ENCODE results near the gene PLCD1.
"Not testable (repeated sequence)": the region's sequence is repeated elsewhere in the genome, so short reads cannot be mapped to it uniquely, and the experiment has no call there.

The PLCD1 gene

DNA sequence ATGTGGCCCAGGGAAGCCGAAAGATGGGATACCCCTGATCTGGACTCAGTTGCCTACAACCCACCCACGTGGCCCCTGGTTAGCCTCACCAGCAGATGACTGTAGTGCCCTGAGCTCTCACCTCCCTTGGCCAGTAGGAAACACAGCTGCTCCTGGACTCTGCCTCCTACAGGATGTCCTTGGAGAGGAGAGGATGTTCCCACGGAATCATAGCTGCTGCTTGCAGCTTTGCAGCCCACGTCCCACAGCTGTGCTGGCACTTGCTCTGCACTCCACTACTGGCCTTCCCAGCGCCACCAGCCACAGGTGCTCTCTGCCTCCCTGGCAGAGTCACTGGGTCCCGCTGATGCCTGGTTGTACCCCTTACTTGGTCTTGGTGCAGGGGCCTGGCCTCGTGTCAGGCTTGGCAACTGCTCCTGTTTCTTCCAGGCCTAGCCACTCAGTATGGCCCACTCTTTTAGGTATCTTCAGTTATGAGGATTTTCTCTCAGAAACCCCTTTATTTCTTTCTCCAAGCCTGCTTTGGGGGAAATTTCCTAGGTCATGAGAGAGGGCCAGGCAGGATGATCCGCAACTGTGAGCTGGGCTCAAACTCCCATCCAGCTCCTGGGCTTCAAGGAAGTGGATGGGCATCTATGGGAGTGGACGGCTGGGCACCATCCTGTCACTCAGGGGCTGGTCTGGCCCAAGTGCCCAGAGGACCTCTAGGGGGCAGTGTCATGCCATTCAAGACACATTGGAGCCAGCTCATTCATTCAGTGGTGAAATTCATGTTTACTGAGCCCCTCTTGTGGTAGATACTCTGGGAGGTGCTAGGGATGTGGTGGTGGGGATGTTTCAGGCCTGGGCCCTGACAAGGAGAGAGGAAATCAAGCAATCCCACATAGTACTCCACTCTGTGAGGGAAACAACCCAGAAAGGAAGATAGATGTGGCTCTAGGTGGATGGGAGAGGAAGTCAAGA, 55.0 kb downstream of the PLCD1 start:
- H3K4me3 ChIP-seq (replicated peaks; ENCODE audit: low read depth, low read length), result no peak overlapping the region
- no peak for DNase-seq (ENCODE audit: extremely low read depth, insufficient read length)
- H3K36me3 ChIP-seq (ENCODE audit: control insufficient read depth, insufficient read depth, low read length), result no peaks in the 10 kb centered on the region
- H3K27me3 ChIP-seq (replicated peaks; ENCODE audit: control insufficient read depth, insufficient read depth, low read length), result no peaks in the 10 kb centered on the region
- TF ChIP-seq, protein P1, sequence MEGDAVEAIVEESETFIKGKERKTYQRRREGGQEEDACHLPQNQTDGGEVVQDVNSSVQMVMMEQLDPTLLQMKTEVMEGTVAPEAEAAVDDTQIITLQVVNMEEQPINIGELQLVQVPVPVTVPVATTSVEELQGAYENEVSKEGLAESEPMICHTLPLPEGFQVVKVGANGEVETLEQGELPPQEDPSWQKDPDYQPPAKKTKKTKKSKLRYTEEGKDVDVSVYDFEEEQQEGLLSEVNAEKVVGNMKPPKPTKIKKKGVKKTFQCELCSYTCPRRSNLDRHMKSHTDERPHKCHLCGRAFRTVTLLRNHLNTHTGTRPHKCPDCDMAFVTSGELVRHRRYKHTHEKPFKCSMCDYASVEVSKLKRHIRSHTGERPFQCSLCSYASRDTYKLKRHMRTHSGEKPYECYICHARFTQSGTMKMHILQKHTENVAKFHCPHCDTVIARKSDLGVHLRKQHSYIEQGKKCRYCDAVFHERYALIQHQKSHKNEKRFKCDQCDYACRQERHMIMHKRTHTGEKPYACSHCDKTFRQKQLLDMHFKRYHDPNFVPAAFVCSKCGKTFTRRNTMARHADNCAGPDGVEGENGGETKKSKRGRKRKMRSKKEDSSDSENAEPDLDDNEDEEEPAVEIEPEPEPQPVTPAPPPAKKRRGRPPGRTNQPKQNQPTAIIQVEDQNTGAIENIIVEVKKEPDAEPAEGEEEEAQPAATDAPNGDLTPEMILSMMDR (IDR thresholded peaks at IDR 0.05; ENCODE audit: insufficient read depth, low read length, poor library complexity, severe bottlenecking), result peak; percentile 91

DNA sequence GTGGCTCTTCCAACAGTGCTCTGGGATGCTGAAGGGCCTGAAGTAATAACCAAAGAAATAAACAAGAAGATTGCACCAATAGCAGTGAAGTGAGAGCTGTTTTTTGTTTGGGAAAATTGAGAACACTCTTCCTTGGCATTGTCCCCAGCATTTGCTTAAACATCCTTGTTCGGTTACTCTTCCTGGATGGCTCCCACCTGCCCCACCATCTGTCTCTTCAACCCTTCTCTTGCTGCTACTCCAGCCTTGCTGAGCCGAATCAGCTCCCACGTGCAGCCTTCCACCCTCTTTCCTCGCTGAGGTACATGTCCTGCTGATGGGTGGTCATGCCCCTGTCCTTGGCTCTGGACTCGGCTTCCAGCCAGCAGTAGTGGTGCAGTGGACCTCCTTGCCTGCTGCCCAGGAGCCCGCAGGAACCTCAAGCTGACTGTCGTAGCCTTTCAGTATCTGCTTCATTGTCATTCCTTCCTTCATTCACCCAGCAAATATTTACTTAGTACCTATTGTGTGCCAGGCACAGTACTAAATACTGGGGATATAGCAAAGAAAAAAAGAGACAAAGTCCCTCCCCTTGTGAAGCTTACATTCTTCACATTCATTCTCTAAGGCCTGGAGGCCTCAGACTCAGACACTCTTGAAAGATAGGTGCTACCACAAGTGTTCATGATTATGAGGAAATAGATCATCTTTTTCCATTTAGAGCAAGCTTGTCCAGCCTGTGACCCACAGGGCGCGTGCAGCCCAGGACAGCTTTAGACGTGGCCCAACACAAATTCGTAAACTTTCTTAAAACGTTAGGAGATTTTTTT, 56.0 kb downstream of the PLCD1 start:
- TF ChIP-seq, protein P1 (IDR thresholded peaks at IDR 0.05; ENCODE audit: insufficient read depth, low read length, poor library complexity, severe bottlenecking), result no peak
- DNase-seq (ENCODE audit: extremely low read depth, insufficient read length), result no peak
- Histone ChIP-seq H3K36me3 (ENCODE audit: control insufficient read depth, insufficient read depth, low read length) (no peaks in the 10 kb centered on the region), H3K27me3 (replicated peaks; ENCODE audit: control insufficient read depth, insufficient read depth, low read length) (no peaks in the 10 kb centered on the region), H3K4me3 (replicated peaks; ENCODE audit: low read depth, low read length) (no peak overlapping the region)

DNA sequence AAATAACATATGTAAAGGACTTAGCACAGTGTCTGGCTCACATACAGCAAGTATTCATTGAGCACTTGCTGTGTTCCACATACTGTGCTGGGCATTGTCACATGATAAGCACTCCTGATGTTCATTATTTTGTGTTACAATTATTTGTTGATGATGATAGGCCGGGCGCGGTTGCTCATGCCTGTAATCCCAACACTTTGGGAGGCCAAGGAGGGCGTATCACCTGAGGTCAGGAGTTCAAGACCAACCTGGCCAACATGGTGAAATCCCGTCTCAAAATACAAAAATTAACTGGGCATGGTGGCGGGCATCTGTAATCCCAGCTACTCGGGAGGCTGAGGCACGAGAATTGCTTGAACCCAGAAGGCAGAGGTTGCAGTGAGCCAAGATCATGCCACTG, 57.4 kb downstream of the PLCD1 start:
- not testable (repeated sequence) for H3K4me3 ChIP-seq (replicated peaks; ENCODE audit: low read depth, low read length); DNase-seq (ENCODE audit: extremely low read depth, insufficient read length); H3K36me3 ChIP-seq (ENCODE audit: control insufficient read depth, insufficient read depth, low read length); H3K27me3 ChIP-seq (replicated peaks; ENCODE audit: control insufficient read depth, insufficient read depth, low read length)

DNA sequence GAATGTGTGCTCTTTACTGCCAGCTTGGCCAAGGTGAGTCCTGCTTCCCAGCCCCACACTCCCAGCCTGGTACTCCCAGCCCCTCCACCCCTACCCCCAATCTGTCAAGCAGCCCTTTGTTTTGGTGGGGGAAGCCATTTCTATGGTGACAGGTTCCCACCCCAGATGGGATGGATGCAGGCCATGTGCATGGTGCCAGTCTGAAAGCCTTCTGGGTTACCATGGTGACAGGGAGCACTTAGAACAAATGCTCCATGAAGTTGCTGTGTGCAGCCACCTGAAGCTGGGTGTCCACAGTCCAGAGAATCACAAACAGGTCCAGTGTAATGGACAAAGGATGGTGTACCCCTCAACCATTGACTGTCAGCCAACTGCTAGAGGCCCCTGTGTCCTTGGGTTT, 58.0 kb downstream of the PLCD1 start:
- Histone ChIP-seq H3K27me3 (replicated peaks; ENCODE audit: control insufficient read depth, insufficient read depth, low read length) (no peaks in the 10 kb centered on the region; the same call in 1 of the 2 replicates), H3K36me3 (ENCODE audit: control insufficient read depth, insufficient read depth, low read length) (no peaks in the 10 kb centered on the region), H3K4me3 (replicated peaks; ENCODE audit: low read depth, low read length) (no peak overlapping the region)
- TF ChIP-seq, protein P1 (IDR thresholded peaks at IDR 0.05; ENCODE audit: insufficient read depth, low read length, poor library complexity, severe bottlenecking), result no peak
- no peak for DNase-seq (ENCODE audit: extremely low read depth, insufficient read length)

DNA sequence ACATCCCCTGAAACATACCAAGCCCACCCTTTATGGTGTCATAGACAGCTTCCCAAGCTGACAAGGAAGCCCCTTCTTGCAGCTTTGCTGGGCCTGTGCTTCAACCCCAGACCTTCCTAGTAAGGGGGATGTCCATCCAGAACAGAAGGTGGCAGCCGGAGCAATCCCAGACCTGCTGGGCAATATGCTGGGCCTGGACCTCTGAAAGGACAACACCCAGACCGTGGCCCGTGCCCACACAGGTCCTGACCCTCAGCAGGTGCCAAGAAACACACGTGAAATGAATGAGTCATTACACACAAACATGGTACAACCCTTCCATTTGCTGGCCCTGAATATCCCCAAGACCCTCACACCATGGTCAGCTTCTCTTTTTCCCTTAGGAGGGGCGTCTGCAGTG, 58.6 kb downstream of the PLCD1 start:
- Histone ChIP-seq H3K27me3 (replicated peaks; ENCODE audit: control insufficient read depth, insufficient read depth, low read length) (no peaks in the 10 kb centered on the region; the same call in 1 of the 2 replicates), H3K4me3 (replicated peaks; ENCODE audit: low read depth, low read length) (no peak overlapping the region), H3K36me3 (ENCODE audit: control insufficient read depth, insufficient read depth, low read length) (no peaks in the 10 kb centered on the region)
- TF ChIP-seq, protein P1 (IDR thresholded peaks at IDR 0.05; ENCODE audit: insufficient read depth, low read length, poor library complexity, severe bottlenecking), result no peak
- no peak for DNase-seq (ENCODE audit: extremely low read depth, insufficient read length)

DNA sequence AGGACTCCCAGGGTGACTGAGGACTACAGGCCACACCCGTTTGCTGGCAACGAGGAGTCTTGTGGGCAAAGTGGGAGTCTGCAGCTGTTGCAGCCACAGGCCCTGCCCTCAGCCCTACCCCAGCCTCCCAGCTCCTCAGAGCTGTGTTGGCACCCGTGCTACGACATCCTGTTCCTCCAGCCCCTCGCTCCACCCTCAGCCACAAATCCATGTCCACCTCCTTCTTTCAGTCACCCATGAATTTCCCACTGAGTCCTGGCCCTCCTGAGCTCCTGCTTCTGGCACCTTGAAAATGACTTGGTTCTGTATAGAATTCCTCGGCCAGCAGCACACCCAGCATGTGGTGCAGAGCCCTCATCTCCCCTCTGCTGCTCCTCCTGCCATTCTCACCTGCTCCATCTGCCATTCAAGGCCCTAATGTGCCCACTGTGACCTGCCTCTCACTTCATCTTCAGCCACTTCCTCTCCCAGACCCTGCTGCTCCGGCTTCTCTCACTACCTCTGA, 59.8 kb downstream of the PLCD1 start:
- H3K4me3 ChIP-seq (replicated peaks; ENCODE audit: low read depth, low read length), result no peak overlapping the region
- H3K36me3 ChIP-seq (ENCODE audit: control insufficient read depth, insufficient read depth, low read length), result no peaks in the 10 kb centered on the region
- TF ChIP-seq, protein P1 (IDR thresholded peaks at IDR 0.05; ENCODE audit: insufficient read depth, low read length, poor library complexity, severe bottlenecking), result no peak
- H3K27me3 ChIP-seq (replicated peaks; ENCODE audit: control insufficient read depth, insufficient read depth, low read length), result no peaks in the 10 kb centered on the region; the same call in none of the 2 replicates
- no peak for DNase-seq (ENCODE audit: extremely low read depth, insufficient read length)

Measured in GM06990 (cell line).